Measurements from ENCODE around the gene MYOF.
A peak's percentile ranks its signal among the peaks of the same experiment; 100 is the strongest.
"Not testable (repeated sequence)": the region's sequence is repeated elsewhere in the genome, so short reads cannot be mapped to it uniquely, and the experiment has no call there.

The MYOF gene

DNA sequence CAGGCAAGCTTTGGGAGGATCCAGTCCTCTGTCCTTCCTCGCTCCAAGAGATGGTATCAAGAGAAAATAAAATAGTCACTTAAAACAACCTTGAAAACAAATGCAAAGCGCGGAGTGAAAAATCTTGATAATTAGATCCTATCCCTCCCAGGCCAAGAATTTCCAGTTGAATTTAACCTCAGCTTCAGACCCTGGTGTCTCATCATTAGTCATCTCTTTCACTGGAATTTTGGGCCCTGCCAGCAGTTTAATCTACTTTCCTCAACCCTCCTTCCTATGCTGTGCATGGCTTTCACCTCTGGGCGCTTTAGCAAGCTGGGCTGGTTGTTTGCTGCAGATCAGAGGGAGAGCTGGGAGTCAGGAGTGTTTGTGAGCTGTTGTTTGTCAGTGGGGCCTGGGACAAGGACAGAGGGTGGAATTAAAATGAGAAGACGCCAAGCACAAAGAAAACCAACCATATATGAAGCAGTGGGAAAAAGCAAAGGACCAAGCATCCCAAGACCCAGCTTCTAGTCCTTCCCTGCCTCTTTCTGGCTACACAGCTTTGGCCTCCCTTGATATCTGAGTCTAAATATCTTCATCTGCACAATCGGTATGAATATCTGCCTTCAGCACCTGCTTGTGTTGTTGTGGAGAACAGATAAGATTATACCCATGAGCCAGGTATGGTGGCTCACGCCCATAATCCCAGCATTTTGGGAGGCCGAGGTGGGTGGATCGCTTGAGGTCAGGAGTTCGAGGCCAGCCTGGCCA is 13.5 kb downstream of the MYOF start:
- no peak for ATAC-seq
- Mint-ChIP-seq H3K27ac (no peak overlapping the region), H3K36me3 (no peaks in the 10 kb centered on the region), H3K4me3 (no peak overlapping the region), H3K9me3 (no peaks in the 10 kb centered on the region), H3K4me1 (peaks cover 7% of the 10 kb centered on the region)
- no peak for DNase-seq (ENCODE audit: low spot score in 2 of 2)

DNA sequence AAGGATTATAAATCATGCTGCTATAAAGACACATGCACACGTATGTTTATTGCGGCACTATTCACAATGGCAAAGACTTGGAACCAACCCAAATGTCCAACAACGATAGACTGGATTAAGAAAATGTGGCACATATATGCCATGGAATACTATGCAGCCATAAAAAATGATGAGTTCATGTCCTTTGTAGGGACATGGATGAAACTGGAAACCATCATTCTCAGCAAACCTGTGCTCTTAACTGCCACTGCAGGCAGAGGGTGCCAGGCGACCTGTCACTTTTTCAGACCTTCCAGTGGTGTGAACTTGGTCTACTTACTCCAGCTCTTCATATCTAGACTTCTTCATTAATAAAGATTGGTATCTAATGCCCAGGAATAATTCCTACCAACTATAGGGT is 14.5 kb downstream of the MYOF start:
- H3K36me3 Mint-ChIP-seq; DNase-seq (ENCODE audit: low spot score in 2 of 2); H3K9me3 Mint-ChIP-seq; ATAC-seq; H3K4me3 Mint-ChIP-seq; H3K27ac Mint-ChIP-seq: not testable (repeated sequence)
- H3K4me1 Mint-ChIP-seq = peaks cover 13% of the 10 kb centered on the region

DNA sequence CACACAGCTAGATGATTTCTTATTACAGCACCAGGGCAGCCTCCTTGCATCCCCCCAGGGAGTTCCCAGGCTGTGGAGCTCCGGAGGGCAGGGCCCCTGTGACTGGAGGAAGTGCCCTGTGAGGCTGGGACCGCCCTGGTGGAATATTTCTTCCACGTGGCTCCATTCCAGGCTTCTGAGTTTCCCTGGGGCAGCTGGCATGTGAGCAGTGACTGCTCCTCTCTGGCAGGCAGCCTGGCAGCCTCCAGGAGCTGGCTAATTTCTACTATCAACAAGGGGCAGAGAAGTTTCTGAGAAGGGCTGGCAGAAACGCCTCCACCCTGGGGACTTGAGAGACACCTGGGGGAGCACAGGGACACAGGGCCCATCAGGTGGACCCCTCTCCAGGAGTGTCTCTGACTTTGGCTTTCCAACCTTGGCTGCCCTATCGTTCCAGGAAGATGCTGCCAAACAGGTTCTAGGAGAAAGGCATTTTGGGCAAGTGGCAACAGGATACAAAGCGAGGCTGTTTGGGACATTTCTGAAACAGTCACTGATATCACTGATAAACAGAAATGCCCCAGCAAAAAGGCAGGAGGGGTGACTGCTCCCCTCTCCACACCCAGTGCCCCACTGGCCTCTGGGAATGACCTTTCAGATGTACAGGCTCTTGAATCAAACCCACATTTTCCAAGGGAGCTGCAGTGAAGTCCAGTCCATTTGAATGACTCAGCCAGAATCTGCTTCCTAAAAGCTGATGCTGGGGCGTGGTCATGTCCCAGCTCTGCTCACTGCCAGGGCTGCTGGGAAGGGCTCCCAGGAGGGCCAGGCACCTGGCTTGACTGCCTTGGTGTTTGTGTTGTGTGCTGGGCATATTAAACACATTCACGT is 16.1 kb downstream of the MYOF start:
- no peak overlapping the region for H3K27ac Mint-ChIP-seq
- no peak overlapping the region for H3K4me3 Mint-ChIP-seq
- ATAC-seq (no peak), DNase-seq (ENCODE audit: low spot score in 2 of 2) (no peak)
- H3K4me1 Mint-ChIP-seq = peaks cover 21% of the 10 kb centered on the region
- no peaks in the 10 kb centered on the region for H3K9me3 Mint-ChIP-seq
- H3K36me3 Mint-ChIP-seq = no peaks in the 10 kb centered on the region

DNA sequence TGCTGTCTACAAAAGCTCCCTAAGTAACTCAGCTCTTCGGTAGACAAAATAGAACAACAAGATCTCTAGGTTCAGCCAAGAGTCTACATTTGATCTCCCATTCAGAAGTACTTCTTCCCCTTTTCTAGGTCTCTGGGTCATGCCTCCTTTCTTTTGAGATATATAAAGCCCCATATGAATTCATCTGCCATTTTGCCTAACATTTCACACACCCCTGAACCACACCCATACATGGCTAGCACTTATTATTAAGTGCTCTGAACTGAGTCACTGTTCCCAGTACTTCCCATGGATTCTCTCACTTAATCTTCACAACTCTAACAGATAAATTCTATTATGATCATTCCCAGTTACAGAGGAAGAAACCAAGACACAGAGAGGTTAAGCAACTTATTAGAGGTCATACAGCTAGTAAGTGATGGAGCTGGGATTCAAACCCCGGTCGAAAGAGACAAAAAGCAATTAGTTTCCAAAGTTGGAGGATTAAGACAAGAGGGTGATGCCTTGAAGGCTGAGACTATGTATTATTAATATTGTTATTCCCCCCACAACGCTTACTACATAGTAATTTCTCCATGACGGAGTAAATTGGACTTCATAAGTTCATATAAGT is 17.3 kb downstream of the MYOF start:
- Mint-ChIP-seq H3K27ac (no peak overlapping the region), H3K9me3 (no peaks in the 10 kb centered on the region), H3K4me3 (no peak overlapping the region), H3K36me3 (no peaks in the 10 kb centered on the region), H3K4me1 (peaks cover 21% of the 10 kb centered on the region)
- DNase-seq (ENCODE audit: low spot score in 2 of 2) (no peak), ATAC-seq (no peak)

DNA sequence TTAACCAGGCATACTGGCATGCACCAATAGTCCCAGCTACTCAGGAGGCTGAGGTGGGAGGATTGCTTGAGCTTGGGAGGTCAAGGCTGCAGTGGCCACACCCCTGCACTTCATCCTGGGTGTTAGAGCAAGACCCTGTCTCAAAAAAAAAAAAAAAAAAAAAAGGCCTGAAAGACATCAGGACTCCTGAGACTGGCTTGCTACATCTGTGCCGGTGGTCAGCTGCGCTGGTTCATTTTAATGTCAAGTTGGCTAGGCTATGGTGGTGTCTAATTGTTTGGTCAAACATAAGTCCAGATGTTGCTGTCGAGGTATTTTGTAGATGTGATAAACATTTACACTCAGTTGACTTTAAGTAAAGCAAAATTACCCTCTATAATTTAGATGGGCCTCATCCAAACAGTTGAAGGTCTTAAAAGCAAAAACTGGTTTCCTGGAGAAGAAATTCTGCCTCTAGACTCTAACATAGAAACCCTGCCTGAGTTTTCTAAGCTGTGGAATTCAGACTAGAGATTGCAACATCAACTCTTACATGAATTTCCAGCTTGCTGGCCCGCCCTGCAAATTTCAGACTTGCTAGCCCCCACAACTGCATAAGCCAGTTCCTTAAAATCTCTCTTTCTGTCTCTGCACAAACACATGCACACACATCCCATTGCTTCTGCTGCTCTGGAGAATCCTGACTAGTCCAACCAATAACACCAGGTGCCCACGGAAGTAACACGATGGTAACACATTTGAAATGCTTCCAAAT is 18.2 kb downstream of the MYOF start:
- ATAC-seq (no peak), DNase-seq (ENCODE audit: low spot score in 2 of 2) (no peak)
- Mint-ChIP-seq H3K4me1 (peaks cover 24% of the 10 kb centered on the region), H3K9me3 (no peaks in the 10 kb centered on the region), H3K4me3 (no peak overlapping the region), H3K36me3 (no peaks in the 10 kb centered on the region), H3K27ac (no peak overlapping the region)

DNA sequence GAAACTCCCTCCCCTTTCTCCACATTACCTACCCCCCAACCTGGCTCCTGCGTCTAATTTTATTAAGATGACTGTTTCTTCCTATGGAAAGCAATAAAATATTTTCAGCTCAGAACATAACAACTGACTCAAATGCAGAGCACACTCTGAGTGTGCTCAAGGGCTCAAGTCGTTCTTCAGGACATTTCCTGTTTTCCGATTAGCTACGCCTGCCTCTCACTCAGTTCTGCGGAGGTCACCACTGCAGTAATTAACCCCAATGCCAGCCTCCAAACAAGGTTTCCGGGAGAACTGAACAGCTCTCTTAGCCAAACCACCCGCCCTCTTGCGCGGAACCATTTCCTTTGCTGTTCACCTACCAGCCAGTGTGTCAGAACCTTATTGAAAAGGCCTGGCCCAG is 19.3 kb downstream of the MYOF start:
- Mint-ChIP-seq H3K4me3 (peak overlapping the region; percentile 15), H3K9me3 (no peaks in the 10 kb centered on the region), H3K36me3 (no peaks in the 10 kb centered on the region), H3K27ac (peak overlapping the region; percentile 79), H3K4me1 (peaks cover 28% of the 10 kb centered on the region)
- DNase-seq (ENCODE audit: low spot score in 2 of 2) (peak; percentile 10 to 76), ATAC-seq (peak; percentile 94)

DNA sequence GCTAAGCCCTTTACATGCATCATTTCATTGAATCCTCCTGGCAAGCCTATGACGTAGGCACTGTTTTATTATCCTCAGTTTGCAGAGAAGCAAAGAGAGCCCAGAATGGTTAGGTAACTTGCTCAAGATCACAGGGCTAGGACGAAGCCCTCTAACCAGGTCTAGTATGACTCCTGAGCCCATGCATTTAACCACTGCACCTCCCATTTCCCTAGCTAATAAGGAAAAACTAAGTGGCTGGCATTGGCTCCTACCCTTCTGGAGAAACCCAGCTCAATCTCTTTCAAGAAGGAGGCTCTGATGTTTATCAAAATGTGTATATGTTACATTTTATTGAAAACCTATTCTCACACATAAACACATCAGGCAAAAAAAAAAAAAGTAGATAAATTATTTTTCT is 19.8 kb downstream of the MYOF start:
- ATAC-seq = no peak
- Mint-ChIP-seq H3K4me1 (peaks cover 28% of the 10 kb centered on the region), H3K36me3 (no peaks in the 10 kb centered on the region), H3K9me3 (no peaks in the 10 kb centered on the region), H3K4me3 (no peak overlapping the region), H3K27ac (peak overlapping the region; percentile 79)
- DNase-seq (ENCODE audit: low spot score in 2 of 2) = no peak

DNA sequence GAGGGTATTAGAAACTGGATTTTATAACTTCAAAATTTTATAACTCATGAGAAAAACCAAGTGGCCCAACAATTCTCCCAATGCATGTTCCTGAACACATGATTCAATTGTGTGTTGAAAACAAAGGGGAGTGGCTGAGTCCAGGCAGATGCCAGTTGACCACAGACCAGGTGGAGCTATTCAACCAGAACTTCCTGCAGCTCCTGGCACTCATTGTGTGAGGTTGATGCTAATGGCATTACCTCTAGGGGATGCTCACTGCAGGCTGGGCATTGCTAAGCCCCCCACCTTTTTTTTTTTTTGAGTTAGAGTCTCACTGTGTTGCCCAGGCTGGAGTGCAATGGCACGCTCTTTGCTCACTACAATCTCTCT is 20.3 kb downstream of the MYOF start:
- H3K4me3 Mint-ChIP-seq = no peak overlapping the region
- DNase-seq (ENCODE audit: low spot score in 2 of 2) = no peak
- H3K27ac Mint-ChIP-seq = no peak overlapping the region
- ATAC-seq = no peak
- H3K36me3 Mint-ChIP-seq = no peaks in the 10 kb centered on the region
- H3K4me1 Mint-ChIP-seq = peaks cover 28% of the 10 kb centered on the region
- no peaks in the 10 kb centered on the region for H3K9me3 Mint-ChIP-seq

DNA sequence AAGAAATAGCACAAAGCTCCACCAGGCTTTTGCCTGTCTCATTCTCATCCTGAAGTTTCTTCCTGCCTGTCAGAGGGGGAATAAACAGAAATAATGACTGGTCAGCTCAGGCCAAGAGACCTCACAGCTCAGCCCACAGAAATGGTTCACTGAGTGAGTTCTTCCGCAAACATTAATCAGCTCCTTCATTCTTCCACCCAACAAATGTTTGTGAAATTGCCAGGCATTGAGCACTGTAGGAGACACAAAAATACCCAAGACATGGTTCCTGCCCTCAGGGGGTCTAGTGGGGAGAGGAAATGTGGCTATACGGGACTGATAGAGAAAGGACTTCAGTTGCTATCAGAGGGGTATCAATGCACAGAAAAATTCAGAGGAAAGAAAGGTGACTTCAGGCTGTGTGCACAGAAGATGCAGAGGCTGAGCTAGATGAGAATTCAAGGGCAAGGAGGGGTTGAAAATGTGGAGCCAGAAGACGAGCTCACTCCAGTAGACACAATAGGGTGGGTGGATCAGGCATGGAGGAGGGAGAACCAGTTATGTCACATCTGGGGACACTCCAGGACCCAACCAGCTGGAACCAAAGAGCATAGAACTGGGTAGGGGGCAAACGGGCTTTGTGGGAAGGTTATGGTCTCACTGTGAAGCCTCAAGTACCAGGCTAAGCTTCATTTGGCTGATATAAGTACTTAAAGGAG is 20.9 kb downstream of the MYOF start:
- no peak overlapping the region for H3K27ac Mint-ChIP-seq
- DNase-seq (ENCODE audit: low spot score in 2 of 2) (no peak), ATAC-seq (no peak)
- H3K4me1 Mint-ChIP-seq = peaks cover 28% of the 10 kb centered on the region
- H3K9me3 Mint-ChIP-seq = no peaks in the 10 kb centered on the region
- no peaks in the 10 kb centered on the region for H3K36me3 Mint-ChIP-seq
- H3K4me3 Mint-ChIP-seq = no peak overlapping the region

DNA sequence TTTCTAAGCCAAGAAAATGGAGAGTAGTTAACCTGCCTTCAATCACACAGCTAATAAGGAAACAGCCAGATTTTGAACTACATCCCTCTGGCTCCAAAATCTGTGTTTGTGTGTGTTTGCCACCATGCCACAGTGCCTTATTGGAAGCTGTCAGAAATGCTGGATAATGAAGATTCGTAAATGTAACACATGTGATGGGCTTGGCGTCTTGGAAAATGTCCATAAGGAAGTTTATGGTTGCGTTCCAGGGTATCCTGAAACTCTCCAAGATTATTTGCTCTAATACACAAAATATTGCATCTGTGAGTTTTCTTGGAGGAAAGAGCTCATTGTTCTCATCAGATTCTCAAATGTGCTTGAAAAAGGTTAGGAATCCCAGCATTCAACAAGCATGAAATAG is 22.7 kb downstream of the MYOF start:
- ATAC-seq = no peak
- Mint-ChIP-seq H3K9me3 (no peaks in the 10 kb centered on the region), H3K27ac (no peak overlapping the region), H3K36me3 (no peaks in the 10 kb centered on the region), H3K4me3 (no peak overlapping the region), H3K4me1 (peaks cover 26% of the 10 kb centered on the region)
- no peak for DNase-seq (ENCODE audit: low spot score in 2 of 2)

DNA sequence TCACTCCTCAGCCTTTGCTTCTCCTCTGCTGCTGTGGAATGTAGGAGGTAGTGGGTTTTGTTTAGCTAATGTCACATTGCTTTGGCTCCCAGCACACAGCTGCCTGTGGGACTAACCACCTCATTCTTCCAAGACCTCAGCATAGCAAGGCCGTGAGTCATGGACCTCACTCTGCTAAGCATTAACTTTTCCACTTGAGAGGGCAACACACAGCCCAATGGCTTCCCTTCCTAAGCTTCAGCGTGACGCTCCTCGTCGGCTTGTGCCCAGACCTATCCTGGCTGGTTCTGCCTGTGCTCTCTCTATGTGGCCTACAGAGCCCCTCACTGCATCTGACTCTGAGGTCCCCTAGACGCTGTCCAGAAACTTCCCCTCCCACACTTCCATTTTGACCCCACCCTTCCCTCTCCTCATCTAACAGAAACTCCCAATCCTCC is 23.3 kb downstream of the MYOF start:
- Mint-ChIP-seq H3K27ac (no peak overlapping the region), H3K36me3 (no peaks in the 10 kb centered on the region), H3K4me3 (no peak overlapping the region), H3K4me1 (peaks cover 20% of the 10 kb centered on the region), H3K9me3 (no peaks in the 10 kb centered on the region)
- no peak for DNase-seq (ENCODE audit: low spot score in 2 of 2)
- peak; percentile 47 for ATAC-seq

DNA sequence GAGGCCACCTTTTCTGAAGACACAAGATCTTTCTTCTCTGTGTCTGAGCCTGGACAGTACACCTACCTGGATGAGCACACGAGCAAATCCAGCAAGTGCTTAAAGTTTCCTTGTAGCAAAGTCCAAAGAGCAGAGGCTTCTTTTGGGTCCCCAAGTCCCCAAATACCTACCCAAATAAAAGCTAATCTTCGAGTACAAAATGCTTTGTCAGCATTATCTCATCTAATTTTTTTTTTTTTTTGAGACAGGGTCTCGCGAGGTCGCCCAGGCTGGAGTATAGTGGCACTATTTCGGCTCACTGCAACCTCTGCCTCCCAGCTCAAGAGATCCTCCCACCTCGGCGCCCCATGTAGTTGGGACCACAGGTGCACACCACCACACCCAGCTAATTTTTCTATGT is 24.6 kb downstream of the MYOF start:
- ATAC-seq = no peak
- no peak overlapping the region for H3K4me3 Mint-ChIP-seq

DNA sequence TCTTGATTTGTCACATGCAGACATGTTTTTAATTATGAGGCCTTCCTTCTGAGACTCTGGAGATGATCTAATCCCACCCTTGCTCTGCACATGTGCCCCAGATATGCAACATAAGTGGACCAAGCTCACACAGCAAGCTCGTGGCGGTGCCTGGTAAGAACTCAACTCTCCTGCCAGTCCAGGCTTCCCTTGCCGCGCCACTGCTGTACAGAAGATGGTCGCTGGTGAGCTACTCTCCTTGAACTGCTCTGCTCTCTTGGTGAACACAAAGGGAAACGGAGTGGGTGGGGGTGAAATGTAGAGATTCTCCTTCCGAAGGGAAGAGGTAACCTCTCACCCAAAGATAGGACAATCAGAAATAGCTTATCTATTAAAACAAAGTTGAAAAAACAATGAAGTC is 25.7 kb downstream of the MYOF start:
- peaks cover 15% of the 10 kb centered on the region for H3K4me1 Mint-ChIP-seq
- no peaks in the 10 kb centered on the region for H3K36me3 Mint-ChIP-seq
- no peak overlapping the region for H3K4me3 Mint-ChIP-seq
- no peak for DNase-seq (ENCODE audit: low spot score in 2 of 2)
- H3K27ac Mint-ChIP-seq = no peak overlapping the region
- ATAC-seq = no peak
- no peaks in the 10 kb centered on the region for H3K9me3 Mint-ChIP-seq

More for the DNA sequence above, 24.6 kb downstream of the MYOF start:
- Mint-ChIP-seq H3K27ac (no peak overlapping the region), H3K9me3 (no peaks in the 10 kb centered on the region), H3K36me3 (no peaks in the 10 kb centered on the region), H3K4me1 (peaks cover 13% of the 10 kb centered on the region)
- no peak for DNase-seq (ENCODE audit: low spot score in 2 of 2)

DNA sequence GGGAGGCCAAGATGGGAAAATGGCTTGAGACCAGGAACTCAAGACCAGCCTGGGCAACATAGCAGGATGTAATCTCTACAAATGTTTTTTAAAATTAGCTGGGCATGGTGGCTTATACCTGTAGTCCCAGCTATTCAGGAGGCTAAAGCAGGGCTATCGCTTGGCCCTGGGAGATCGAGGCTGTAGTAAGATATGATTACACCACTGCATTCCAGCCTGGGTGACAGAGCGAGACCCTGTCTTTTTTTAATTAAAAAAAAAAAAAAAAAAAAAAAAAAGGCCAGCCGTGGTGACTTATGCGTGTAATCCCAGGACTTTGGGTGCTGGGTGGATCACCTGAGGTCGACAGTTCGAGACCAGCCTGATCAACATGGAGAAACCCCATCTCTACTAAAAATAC is 27.4 kb downstream of the MYOF start:
- DNase-seq (ENCODE audit: low spot score in 2 of 2) (no peak), ATAC-seq (no peak)
- H3K4me3 Mint-ChIP-seq = no peak overlapping the region
- H3K9me3 Mint-ChIP-seq = no peaks in the 10 kb centered on the region
- no peak overlapping the region for H3K27ac Mint-ChIP-seq
- peaks cover 19% of the 10 kb centered on the region for H3K4me1 Mint-ChIP-seq
- no peaks in the 10 kb centered on the region for H3K36me3 Mint-ChIP-seq

DNA sequence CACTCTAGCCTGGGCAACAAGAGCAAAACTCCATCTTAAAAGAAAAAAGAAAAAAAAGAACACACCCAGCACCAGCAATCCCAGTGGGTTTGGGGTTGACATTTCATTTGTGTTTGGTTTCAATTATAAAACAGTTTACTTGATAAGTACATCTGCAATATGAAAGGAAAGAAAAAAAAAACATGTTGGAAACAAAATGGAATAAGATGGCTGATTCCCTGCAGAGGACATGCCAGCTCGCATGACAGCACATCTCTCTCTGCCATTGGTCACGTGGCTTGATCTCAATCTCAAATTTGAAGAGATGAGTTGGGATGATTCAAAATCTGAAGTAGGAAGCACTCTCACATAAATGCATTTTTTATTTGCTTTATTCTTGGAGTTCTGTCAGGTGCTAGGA is 28.0 kb downstream of the MYOF start:
- no peak for ATAC-seq
- peaks cover 18% of the 10 kb centered on the region for H3K4me1 Mint-ChIP-seq
- no peak overlapping the region for H3K4me3 Mint-ChIP-seq
- no peak for DNase-seq (ENCODE audit: low spot score in 2 of 2)
- no peaks in the 10 kb centered on the region for H3K36me3 Mint-ChIP-seq
- no peaks in the 10 kb centered on the region for H3K9me3 Mint-ChIP-seq
- H3K27ac Mint-ChIP-seq = no peak overlapping the region
